Stimulated activated CD8-positive, alpha-beta memory T cell treated with anti-CD3 and anti-CD28 coated beads, Interleukin-4, amount 100 ng/mL, for 4 hours (primary cell): ENCODE results near the gene ARID1B.

Source experiments
- DNase-seq, 2 donors: peaks; one replicate each; pipeline ENCODE4 v3.0.0-alpha.2; 2020; ENCODE audit warnings: low read depth in 2 of 2, low spot score in 1 of 2

ARID1B gene

GRCh38 chr6:156849806-156850205 lies 72.6 kb downstream of the ARID1B start:
- no peak for DNase-seq

DNA sequence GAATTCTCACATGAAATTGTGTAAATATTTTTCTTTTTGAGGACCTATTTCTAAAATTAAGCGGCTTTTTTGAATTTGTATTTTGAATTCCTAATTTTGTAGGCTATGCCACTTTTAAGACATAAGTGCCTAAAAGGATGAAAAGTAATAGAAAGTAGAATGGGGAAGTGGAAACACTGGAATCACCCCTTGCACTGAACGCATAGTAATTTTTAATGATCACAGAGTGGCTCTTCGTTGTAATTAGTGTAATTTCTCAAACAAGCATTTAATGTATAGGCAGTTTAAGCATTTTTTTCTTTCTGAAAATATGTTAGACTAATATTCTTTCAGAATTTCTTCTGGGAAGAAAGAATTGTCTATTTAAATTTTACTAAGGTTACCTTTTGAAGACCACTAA lies 73.2 kb downstream of the ARID1B start:
- DNase-seq = no peak

- no peak for DNase-seq
These were observed 74.3 kb downstream of the ARID1B start for GRCh38 chr6:156851454-156851921.

DNA sequence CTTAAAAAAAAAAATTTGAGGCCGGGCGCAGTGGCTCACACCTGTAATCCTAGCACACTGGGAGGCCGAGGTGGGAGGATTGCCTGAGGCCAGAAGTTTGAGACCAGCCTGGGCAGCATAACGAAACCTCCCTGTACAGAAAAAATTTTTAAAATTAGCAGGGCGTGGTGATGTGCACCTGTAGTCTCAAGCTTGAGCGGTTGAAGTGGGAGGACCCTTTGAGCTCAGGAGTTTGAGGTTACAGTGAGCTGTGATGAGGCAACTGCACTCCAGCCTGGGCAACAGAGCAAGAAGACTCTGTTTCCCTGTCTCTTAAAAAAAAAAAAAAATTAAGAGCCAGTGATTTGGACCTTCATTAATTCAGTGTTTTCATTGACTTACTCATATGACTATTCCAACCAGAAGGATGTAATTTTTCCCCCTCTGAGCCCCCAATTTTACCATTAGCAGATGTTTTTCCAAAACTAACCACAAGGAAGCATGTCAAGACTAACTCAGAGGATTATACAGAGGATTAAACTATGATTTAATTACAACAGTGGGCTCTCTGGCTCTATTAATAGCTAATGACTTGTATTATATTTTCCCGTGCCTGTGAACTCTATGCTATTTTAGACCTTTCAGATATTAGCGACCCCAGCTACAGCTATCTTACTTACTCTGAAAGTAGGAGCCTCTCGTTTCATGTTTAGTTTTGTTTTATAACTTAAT lies 75.1 kb downstream of the ARID1B start:
- no peak for DNase-seq

- no peak for DNase-seq
These were observed 75.7 kb downstream of the ARID1B start for GRCh38 chr6:156852858-156853216.

- DNase-seq = no peak
These were observed 76.6 kb downstream of the ARID1B start for GRCh38 chr6:156853733-156854132.

GRCh38 chr6:156854466-156855161 lies 77.4 kb downstream of the ARID1B start:
- no peak for DNase-seq

GRCh38 chr6:156857573-156857972 lies 80.4 kb downstream of the ARID1B start:
- no peak for DNase-seq

DNA sequence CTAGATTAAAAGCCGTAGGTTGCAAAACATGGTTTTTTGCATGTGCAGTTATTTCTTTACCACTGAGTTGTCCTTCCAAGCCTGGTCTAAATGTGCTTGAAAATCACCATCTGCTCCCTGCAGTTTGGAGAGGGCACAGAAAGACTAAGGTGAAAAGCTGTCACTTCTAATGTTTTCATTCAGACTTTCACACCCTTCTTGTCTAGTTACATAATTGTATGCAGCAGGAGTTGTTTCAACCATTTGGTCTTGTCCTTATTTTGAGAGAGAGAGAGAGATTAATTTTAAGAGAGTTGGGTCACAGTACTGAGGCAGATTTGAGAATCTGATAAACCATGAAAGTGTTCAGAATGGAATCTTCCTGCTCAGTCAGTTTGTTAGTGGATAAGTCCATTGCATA lies 82.5 kb downstream of the ARID1B start:
- no peak for DNase-seq

- DNase-seq = no peak
These were observed 85.5 kb downstream of the ARID1B start for GRCh38 chr6:156862711-156863110.

GRCh38 chr6:156863504-156863903 lies 86.3 kb downstream of the ARID1B start:
- DNase-seq = no peak

GRCh38 chr6:156864557-156864956 lies 87.4 kb downstream of the ARID1B start:
- no peak for DNase-seq

DNA sequence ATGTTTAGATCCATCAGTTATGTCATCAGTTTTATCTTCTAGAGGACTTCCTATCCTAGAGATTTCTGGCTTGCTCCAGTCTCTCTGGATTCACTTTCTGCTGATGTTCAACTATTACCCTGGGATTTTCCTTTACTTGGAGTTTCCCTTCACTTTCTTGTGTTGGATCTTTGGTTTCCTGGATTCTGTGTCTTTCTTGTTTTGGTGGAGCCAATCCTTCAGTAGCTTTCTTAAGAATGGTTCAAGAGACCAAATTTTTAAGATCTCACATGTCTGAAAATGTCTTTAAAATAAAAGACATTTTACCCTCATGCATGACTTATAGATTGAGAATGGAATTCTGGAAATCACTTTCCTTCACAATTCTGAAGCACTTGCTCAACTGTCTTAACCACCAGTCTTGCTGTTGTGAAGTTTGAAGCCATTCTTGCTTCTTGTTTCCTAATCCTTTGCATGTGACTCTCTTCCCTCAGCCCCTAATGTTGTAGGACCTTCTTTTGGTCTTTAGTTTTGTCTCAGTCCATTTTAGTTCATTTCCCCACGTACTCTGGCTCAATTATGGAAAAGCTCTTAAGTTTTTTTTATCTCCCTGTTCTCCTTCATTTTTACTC lies 87.9 kb downstream of the ARID1B start:
- DNase-seq = no peak

GRCh38 chr6:156866220-156867015 lies 89.2 kb downstream of the ARID1B start:
- no peak for DNase-seq

GRCh38 chr6:156867121-156867520 lies 89.9 kb downstream of the ARID1B start:
- DNase-seq = no peak

- DNase-seq = no peak
These were observed 91.2 kb downstream of the ARID1B start for GRCh38 chr6:156868385-156868784.

- DNase-seq = no peak
These were observed 92.8 kb downstream of the ARID1B start for GRCh38 chr6:156869980-156870398.

GRCh38 chr6:156870924-156871539 lies 93.9 kb downstream of the ARID1B start:
- no peak for DNase-seq

- DNase-seq = no peak
These were observed 95.7 kb downstream of the ARID1B start for GRCh38 chr6:156872903-156873302.

- DNase-seq = no peak
These were observed 96.6 kb downstream of the ARID1B start for GRCh38 chr6:156873654-156874380.
